Heart left ventricle (tissue), 13 donors: Measurements from ENCODE around the gene NRF1.

Source experiments
- CTCF ChIP-seq, 12 donors: fragments of 200-600 bp; sonication (generic) in 4 of 12; IDR thresholded peaks; one replicate each; pipeline versions ENCODE4 v1.5.0 to v1.8.0; 2018 to 2022; ENCODE audit warnings: antibody characterized with exemption in 12 of 12, mild to moderate bottlenecking in 5 of 12
- POLR2A ChIP-seq, 2 donors: fragments of 450-650 bp; IDR thresholded peaks; one replicate each; pipeline ENCODE4 v1.6.1; 2017; ENCODE audit warnings: antibody characterized with exemption in 2 of 2, mild to moderate bottlenecking in 2 of 2, moderate library complexity in 2 of 2
- donor health status: ischemic (EF 13 %, LVEDD 7.1; RV severe dilation, severe dysfunction).
- donor health status: DM: no; HTN: yes; CAD: no.
- donor health status: DM: no; HTN: no; CAD: no.
- donor health status: ischemic (EF 25% LVEDD 6.9; RV normal size, moderate dysfunction).
- donor health status: ischemic (EF 25% LVEDD 5.7; RV mildly dilated, moderate dysfunction).
- donor health status: ischemic (EF 35%, LVEDD 5.7; RV mildly dilated, moderate dysfunction).
- donor health status: nonischemic (EF 11% LVEDD 7.7; RV severe dilation, severe dysfunction).
- donor health status: DM: yes; HTN: yes; CAD: no.
- donor health status: PGD.
- donor health status: ischemic (EF 29% LVEDD 5.4; RV normal size, mild dysfunction).
- donor health status: nonischemic (EF 23%, LVEDD 6.1; RV moderate dilation, normal function).

- no peak for TF ChIP-seq CTCF (IDR thresholded peaks at IDR 0.05)
- TF ChIP-seq POLR2A (IDR thresholded peaks at IDR 0.05): no peak
Measured at GRCh38 chr7:129604713-129605437, 6.6 kb upstream of the NRF1 start.
